Measurements from ENCODE around the gene STK36. TPM values are rescaled to one million over a fixed set of nuclear protein-coding genes. Genes with fewer than 3 reads are reported as not detected.

Gene STK36
- total RNA-seq, 2 donors from 2014 or later = 17.8 to 36.7 TPM

DNA sequence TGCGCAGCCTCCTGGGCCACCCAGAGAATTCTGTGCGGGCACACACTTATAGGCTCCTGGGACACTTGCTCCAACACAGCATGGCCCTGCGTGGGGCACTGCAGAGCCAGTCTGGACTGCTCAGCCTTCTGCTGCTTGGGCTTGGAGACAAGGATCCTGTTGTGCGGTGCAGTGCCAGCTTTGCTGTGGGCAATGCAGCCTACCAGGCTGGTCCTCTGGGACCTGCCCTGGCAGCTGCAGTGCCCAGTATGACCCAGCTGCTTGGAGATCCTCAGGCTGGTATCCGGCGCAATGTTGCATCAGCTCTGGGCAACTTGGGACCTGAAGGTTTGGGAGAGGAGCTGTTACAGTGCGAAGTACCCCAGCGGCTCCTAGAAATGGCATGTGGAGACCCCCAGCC is 27.0 kb downstream of the STK36 start:
- intact Hi-C loops (cut with DNase I) = no loop called here
- TF ChIP-seq, protein P1, sequence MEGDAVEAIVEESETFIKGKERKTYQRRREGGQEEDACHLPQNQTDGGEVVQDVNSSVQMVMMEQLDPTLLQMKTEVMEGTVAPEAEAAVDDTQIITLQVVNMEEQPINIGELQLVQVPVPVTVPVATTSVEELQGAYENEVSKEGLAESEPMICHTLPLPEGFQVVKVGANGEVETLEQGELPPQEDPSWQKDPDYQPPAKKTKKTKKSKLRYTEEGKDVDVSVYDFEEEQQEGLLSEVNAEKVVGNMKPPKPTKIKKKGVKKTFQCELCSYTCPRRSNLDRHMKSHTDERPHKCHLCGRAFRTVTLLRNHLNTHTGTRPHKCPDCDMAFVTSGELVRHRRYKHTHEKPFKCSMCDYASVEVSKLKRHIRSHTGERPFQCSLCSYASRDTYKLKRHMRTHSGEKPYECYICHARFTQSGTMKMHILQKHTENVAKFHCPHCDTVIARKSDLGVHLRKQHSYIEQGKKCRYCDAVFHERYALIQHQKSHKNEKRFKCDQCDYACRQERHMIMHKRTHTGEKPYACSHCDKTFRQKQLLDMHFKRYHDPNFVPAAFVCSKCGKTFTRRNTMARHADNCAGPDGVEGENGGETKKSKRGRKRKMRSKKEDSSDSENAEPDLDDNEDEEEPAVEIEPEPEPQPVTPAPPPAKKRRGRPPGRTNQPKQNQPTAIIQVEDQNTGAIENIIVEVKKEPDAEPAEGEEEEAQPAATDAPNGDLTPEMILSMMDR (IDR thresholded peaks at IDR 0.05) = no peak
- Histone ChIP-seq H3K27me3 (no peaks in the 10 kb centered on the region), H3K4me1 (no peaks in the 10 kb centered on the region), H3K9me3 (no peaks in the 10 kb centered on the region), H3K4me3 (no peak overlapping the region), H3K9ac (ENCODE audit: low read depth in 2 of 2, low read length in 2 of 2) (no peak overlapping the region), H3K27ac (no peak overlapping the region), H3K36me3 (no peaks in the 10 kb centered on the region)
- no peak for DNase-seq

DNA sequence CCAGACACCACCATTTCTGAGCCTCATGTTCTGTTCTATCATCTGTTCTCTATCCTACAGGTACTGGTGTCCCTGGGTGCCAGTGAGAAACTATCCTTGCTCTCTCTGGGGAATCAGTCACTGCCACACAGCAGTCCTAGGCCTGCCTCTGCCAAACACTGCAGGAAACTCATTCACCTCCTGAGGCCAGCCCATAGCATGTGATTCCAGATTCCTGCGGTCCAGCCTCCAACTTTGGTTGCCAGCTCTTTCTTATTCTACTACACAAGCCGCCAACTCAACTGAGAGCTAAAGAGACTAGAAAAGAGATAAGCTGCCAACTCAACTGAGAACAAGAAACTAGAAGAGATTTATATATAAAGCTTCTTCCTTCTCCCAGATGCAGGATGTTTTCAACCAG is 29.9 kb downstream of the STK36 start:
- H3K27me3 ChIP-seq = no peaks in the 10 kb centered on the region
- H3K27ac ChIP-seq = no peak overlapping the region
- no peaks in the 10 kb centered on the region for H3K4me1 ChIP-seq
- TF ChIP-seq, protein P1 (IDR thresholded peaks at IDR 0.05) = no peak
- no peaks in the 10 kb centered on the region for H3K9me3 ChIP-seq
- H3K4me3 ChIP-seq = no peak overlapping the region
- DNase-seq = no peak
- no peaks in the 10 kb centered on the region for H3K36me3 ChIP-seq
- intact Hi-C loops (cut with DNase I) = no loop called here
- H3K9ac ChIP-seq (ENCODE audit: low read depth in 2 of 2, low read length in 2 of 2) = no peak overlapping the region

GRCh38 chr2:218703341-218703740 is 31.5 kb downstream of the STK36 start:
- no peaks in the 10 kb centered on the region for H3K4me1 ChIP-seq
- no peak overlapping the region for H3K27ac ChIP-seq
- intact Hi-C loops (cut with DNase I) = no loop called here
- TF ChIP-seq, protein P1 (IDR thresholded peaks at IDR 0.05) = no peak
- no peak overlapping the region for H3K9ac ChIP-seq (ENCODE audit: low read depth in 2 of 2, low read length in 2 of 2)
- no peaks in the 10 kb centered on the region for H3K9me3 ChIP-seq
- no peak for DNase-seq
- no peak overlapping the region for H3K4me3 ChIP-seq
- H3K36me3 ChIP-seq = no peaks in the 10 kb centered on the region
- H3K27me3 ChIP-seq = no peaks in the 10 kb centered on the region

DNA sequence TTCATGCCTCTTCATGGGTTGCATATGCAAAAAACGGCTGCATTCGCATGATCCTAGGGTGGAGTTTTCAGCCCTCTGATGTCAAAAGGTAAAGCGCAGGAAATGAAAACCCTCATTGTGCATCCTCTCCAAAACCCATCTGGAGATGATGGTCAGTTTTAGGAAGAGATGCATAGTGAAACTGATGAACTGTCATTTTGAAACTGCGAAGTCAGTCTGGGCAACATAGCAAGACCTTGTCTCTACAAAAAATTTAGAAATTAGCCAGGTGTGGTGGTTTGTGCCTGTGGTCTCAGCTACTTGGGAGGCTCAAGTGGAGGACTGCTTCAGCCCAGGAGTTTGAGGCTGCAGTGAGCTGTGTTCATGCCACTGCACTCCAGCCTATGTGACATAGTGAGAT is 36.2 kb downstream of the STK36 start:
- H3K27ac ChIP-seq = no peak overlapping the region
- no peak overlapping the region for H3K4me3 ChIP-seq
- TF ChIP-seq, protein P1 (IDR thresholded peaks at IDR 0.05) = no peak
- DNase-seq = no peak
- H3K27me3 ChIP-seq = no peaks in the 10 kb centered on the region
- intact Hi-C loops (cut with DNase I) = no loop called here
- H3K9ac ChIP-seq (ENCODE audit: low read depth in 2 of 2, low read length in 2 of 2) = no peak overlapping the region
- no peaks in the 10 kb centered on the region for H3K36me3 ChIP-seq
- H3K9me3 ChIP-seq = no peaks in the 10 kb centered on the region
- H3K4me1 ChIP-seq = peaks cover 3% of the 10 kb centered on the region

DNA sequence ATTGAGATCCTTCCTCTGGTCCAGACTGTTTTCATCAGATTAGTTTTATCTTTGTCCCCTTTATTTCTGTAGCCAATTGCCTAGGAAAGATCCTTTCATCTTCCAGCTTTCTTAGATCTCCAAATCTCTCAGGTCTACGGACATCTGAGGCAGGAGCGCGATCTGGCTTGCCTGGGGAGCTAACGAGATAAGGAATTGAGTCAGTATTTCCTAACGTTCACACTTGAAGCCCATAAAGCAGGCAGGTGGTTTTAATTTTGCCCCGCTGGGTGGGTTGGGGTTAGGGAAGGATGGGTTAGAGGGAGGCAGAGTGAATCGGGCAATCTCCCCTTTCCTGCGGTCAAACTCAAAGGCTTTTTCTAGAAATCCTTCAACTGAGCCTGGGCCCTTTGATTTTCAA is 38.0 kb downstream of the STK36 start:
- Histone ChIP-seq H3K9me3 (no peaks in the 10 kb centered on the region), H3K9ac (ENCODE audit: low read depth in 2 of 2, low read length in 2 of 2) (no peak overlapping the region), H3K4me3 (no peak overlapping the region), H3K27me3 (no peaks in the 10 kb centered on the region), H3K36me3 (no peaks in the 10 kb centered on the region), H3K4me1 (peaks cover 3% of the 10 kb centered on the region), H3K27ac (no peak overlapping the region)
- peak; percentile 18 for DNase-seq
- intact Hi-C loops (cut with DNase I) = no loop called here
- TF ChIP-seq, protein P1 (IDR thresholded peaks at IDR 0.05) = no peak

GRCh38 chr2:218710334-218710686 is 38.4 kb downstream of the STK36 start:
- Histone ChIP-seq H3K9ac (ENCODE audit: low read depth in 2 of 2, low read length in 2 of 2) (peak overlapping the region in 1 of 2 donors; percentile 80), H3K4me1 (peaks cover 3% of the 10 kb centered on the region), H3K4me3 (peak overlapping the region; percentile 89), H3K27me3 (no peaks in the 10 kb centered on the region), H3K9me3 (no peaks in the 10 kb centered on the region), H3K36me3 (no peaks in the 10 kb centered on the region), H3K27ac (peak overlapping the region; percentile 89)
- intact Hi-C loops (cut with DNase I) = no loop called here
- no peak for DNase-seq
- TF ChIP-seq, protein P1 (IDR thresholded peaks at IDR 0.05) = no peak

Data from colonic mucosa (tissue), 4 donors.